NCI-H526 (cell line): Measurements from ENCODE around the gene CDH8.
A peak's percentile ranks its signal among the peaks of the same experiment; 100 is the strongest.
"Not testable (repeated sequence)": the region's sequence is repeated elsewhere in the genome, so short reads cannot be mapped to it uniquely, and the experiment has no call there.

Experiments used
- DNase-seq, 2 experiments: peaks; one replicate each; lab custom pipeline; 2025; lab: John Stamatoyannopoulos, UW

CDH8 gene

DNA sequence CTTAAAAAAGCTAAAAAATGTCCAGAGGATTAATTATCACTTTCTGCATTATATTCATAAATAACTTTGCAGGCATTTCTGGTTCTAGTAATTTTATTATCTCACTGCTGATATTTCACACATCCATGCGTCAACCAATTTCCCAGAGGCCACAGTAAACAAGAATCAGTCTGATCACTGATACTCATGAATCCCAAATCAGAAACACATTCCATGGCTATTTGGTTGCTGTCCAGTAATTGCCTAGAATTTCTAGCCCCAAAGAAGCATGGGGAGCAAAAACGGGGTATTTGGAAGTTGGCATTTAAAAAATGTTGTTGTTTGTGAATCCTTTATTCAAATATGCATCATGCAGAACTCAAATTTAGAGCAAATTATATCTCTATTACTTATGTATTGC is 244.8 kb downstream of the CDH8 start:
- DNase-seq, result no peak

GRCh38 chr16:61781855-61782254 is 254.4 kb downstream of the CDH8 start:
- not testable (repeated sequence) for DNase-seq

DNA sequence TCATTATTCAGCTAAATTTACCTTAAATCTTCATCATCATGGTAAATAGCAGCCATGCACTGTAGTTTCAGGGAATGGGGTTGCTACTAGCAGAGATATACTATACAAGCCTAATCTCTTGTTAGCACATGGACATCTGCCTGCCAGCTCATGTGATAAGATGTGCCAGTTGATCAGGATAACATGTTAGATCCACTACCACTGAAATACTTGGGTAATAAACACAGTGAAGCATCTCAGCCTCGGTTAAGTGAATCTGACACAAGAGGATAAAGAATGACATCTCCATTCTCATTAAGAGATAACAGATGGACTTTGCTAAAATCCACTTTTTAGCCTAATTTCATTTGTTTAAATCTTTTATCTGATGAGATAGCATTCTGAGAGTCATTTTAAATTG is 256.1 kb downstream of the CDH8 start:
- DNase-seq, result no peak

GRCh38 chr16:61770301-61770700 is 265.9 kb downstream of the CDH8 start:
- DNase-seq, result no peak

GRCh38 chr16:61763991-61764390 is 272.2 kb downstream of the CDH8 start:
- DNase-seq, result no peak

DNA sequence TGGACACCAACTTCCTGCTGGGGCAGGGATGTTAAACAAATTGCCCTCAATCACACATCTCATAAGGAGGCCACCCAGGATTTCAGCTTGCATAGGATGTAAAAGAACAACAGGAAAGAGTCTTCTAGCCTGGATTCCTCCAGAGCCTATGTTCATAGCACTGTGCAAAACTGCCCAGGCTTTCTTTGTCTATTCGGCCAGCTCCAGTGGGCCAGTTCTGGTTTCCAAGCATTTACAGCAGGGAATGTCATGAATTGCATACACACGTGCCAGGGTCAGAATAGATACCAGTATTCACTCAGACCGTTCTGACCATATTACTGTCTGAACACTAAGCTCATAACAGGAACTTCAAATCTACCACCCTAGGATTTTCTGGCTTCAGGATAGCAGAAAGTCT is 273.2 kb downstream of the CDH8 start:
- no peak for DNase-seq

DNA sequence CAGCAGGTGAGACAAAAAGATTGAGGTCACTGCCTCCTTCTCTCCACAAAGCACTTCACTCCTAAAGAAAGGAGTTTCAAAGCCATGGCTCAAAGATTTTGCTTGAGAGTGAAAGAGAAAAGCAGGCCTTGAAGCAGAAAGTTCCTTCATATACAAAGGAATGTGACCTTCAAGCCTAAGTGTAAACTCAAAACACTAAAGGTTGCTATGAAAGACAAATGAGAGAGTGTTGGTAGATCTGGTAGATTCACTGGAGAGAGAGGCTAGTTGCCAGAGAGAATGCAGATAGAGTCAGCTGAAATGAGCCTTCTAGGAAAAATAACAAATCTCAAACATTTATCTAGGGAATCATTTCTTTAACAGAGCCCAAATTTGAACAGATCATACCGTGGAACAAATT is 305.2 kb downstream of the CDH8 start:
- DNase-seq, result no peak

DNA sequence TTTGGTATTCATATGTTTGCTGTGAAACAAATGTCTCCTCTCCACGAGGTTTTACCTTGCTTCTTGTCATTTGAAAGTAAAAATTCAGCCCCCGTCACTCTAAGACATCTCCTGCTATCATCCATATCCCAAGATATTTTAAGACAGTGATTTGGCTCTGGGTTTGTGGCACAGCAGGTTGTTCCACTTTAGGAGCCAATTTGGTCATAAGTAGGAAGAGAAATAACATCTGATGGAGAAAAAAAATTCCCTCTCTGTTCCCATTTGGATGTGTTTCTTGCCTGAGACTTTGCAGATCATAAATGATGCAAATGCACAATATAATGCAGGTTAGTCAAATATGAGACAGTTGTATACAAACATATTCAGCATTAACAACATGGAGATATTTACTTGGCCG is 309.5 kb downstream of the CDH8 start:
- DNase-seq, result no peak

GRCh38 chr16:61726125-61726524 is 310.1 kb downstream of the CDH8 start:
- DNase-seq, result no peak

- no peak for DNase-seq
Measured at GRCh38 chr16:61721544-61721943, 314.7 kb downstream of the CDH8 start.

GRCh38 chr16:61715393-61715792 is 320.8 kb downstream of the CDH8 start:
- DNase-seq, result no peak

GRCh38 chr16:61713787-61714186 is 322.5 kb downstream of the CDH8 start:
- no peak for DNase-seq

GRCh38 chr16:61699640-61700039 is 336.6 kb downstream of the CDH8 start:
- DNase-seq, result not testable (repeated sequence)

- no peak for DNase-seq
Measured at GRCh38 chr16:61684541-61684940, 351.7 kb downstream of the CDH8 start.

GRCh38 chr16:61681673-61682072 is 354.6 kb downstream of the CDH8 start:
- no peak for DNase-seq

DNA sequence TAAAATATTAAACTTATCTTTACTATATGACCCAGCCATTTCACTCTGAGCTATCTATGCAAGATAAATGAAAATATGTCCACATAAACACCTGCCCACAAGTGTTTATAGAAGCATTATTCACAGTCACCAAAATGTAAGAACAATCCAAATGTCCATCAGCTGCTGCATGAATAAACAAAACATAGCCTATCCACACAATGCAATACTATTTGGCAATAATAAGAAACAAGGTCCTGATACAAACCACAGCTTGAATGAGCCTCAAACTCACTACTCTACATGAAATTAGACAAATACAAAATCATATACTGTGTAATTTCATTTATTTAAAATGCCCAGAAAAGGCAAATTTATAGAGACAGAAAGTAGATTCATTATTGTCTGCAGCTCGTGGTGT is 355.1 kb downstream of the CDH8 start:
- peak; percentile 4 to 28 for DNase-seq

GRCh38 chr16:61678182-61678581 is 358.1 kb downstream of the CDH8 start:
- no peak for DNase-seq

DNA sequence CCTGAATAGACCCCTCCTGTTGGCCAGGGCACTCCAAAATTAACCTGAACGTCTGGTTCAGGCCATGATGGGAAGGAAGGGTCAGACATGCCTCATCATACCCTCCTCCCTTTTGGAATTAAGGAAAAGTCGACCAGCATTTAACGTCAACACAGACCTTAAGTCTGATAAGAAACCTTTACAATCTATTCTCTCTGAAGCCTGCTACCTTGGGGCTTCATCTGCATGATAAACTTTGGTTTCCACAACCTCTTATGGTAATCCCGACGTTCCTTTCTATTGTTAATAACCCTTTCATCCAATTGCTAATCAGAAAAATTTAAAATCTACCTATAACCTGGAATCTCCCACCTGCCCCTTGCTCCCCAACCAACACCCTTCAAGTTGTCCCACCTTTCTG is 358.5 kb downstream of the CDH8 start:
- no peak for DNase-seq

GRCh38 chr16:61676740-61677139 is 359.5 kb downstream of the CDH8 start:
- DNase-seq, result no peak

DNA sequence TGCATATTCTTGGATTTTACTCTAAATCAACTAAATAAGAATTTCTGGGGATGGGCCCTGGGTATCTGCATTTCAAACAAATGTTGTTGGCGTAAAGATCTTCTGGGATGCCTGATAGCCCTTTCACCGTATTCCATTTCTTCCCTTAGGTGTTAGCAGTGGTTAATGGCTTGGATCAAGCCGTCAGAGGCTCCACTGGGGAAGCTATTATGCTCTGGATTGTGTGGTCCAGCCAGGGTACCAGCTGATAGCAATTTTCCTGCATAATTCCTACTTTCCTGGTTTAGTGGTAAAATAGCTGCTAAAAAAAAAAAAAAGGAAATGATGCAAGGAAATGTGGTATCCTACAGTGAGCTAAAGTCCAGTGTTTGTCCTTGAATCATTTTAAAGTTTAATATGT is 365.1 kb downstream of the CDH8 start:
- DNase-seq, result no peak

GRCh38 chr16:61665512-61665911 is 370.7 kb downstream of the CDH8 start:
- no peak for DNase-seq

GRCh38 chr16:61659936-61660335 is 376.3 kb downstream of the CDH8 start:
- DNase-seq, result no peak

GRCh38 chr16:61654962-61655361 is 381.3 kb downstream of the CDH8 start:
- no peak for DNase-seq

DNA sequence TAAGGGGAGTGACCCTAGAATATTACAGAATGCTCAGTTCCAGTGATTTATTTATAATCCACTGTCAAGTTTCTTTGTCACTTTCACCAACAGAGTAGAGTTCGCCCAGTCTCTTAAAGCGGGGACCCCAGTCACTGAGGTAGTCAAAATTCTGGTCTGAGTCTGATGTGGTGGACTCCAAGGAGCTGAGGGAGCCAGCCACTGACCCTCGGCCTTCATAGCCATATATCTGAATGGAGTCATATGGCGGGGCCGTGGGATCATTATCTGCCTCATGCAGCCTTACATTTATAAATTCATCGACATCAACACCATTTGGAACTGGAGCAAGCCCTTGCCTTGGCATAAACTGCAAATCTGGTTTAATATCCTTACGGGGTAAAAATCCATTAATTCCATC is 382.7 kb downstream of the CDH8 start:
- no peak for DNase-seq

DNA sequence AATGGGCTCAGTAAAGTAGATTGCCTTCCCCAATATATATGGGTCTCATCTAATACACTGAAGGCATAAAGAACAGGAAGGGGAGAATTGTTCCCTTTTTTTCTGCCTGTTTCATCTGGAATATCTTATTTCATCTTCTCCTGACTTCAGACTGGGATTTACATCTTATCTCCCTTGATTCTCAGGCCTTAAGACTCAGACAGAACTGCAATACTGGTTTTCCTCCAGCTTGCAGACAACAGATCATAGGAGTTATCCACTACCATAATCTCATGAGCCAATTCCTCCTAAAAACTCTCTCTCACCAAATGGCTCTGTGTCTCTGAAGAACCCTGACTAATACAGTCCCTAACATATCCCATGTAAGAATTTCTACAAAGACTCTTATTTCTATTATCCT is 390.7 kb downstream of the CDH8 start:
- DNase-seq, result no peak
